Esophagus squamous epithelium (tissue), 5 donors: ENCODE results near the gene KCNK5. TPM values are rescaled to one million over a fixed set of nuclear protein-coding genes. Genes with fewer than 3 reads are reported as not detected.

Source experiments
- DNase-seq: peaks from one replicate; lab custom pipeline; 2025; lab: John Stamatoyannopoulos, UW
- H3K27ac ChIP-seq, 4 donors: fragments of 200-600 bp; sonication (generic); one replicate each; pipeline ENCODE4 v1.5.1; 2016 to 2019; ENCODE audit warnings: mild to moderate bottlenecking in 1 of 4
- H3K27me3 ChIP-seq, 4 donors: fragments of 200-600 bp; sonication (generic); 1 replicate in 3 of 4; 2 replicates in 1 of 4; pipeline versions ENCODE4 v1.5.1 to v1.6.0; 2017 to 2021; ENCODE audit warnings: antibody characterized with exemption in 1 of 4
- H3K36me3 ChIP-seq, 3 donors: fragments of 200-600 bp; sonication (generic); one replicate each; pipeline ENCODE4 v1.5.1; 2016 to 2019
- H3K4me1 ChIP-seq, 3 donors: fragments of 200-600 bp; sonication (generic); one replicate each; pipeline ENCODE4 v1.5.1; 2017 to 2019
- H3K4me3 ChIP-seq, 4 donors: fragments of 200-600 bp; sonication (generic); 1 replicate in 3 of 4; 2 replicates in 1 of 4; pipeline ENCODE4 v1.5.1; 2016 to 2019; ENCODE audit warnings: mild to moderate bottlenecking in 2 of 4, moderate library complexity in 1 of 4
- H3K9me3 ChIP-seq, 3 donors: fragments of 200-600 bp; sonication (generic); one replicate each; pipeline ENCODE4 v1.5.1; 2016 to 2019
- CTCF ChIP-seq, 6 experiments: fragments of 450-650 bp in 4 of 6; fragments of 200-600 bp in 2 of 6; sonication (generic) in 2 of 6; IDR thresholded peaks; one replicate each; pipeline ENCODE4 v1.5.1; 2016 to 2019; ENCODE audit warnings: antibody characterized with exemption in 6 of 6, mild to moderate bottlenecking in 4 of 6, moderate library complexity in 4 of 6
- POLR2A ChIP-seq, 4 donors: fragments of 450-650 bp; IDR thresholded peaks; one replicate each; pipeline ENCODE4 v1.6.1; 2017; ENCODE audit warnings: antibody characterized with exemption in 4 of 4, mild to moderate bottlenecking in 4 of 4, moderate library complexity in 3 of 4
- WGBS, 2 donors: methylation state at CpG; one replicate each; pipeline ENCODE4 v1.1.5; 2018; 5-methylcytosine and 5-hydroxymethylcytosine counted together
- intact Hi-C: fragments of 100-400 bp; cut with DNase I; formaldehyde crosslinking; loops from one replicate; pipeline ENCODE4 v1.15.0; 2022
- total RNA-seq, 4 donors: library from RNA; depleted of rRNA; stranded (reverse); fragments of >200 nt; gene quantifications; one replicate each; pipeline ENCODE4 v1.1.0, GENCODE V29; 2016
- donor health status: DM: yes; HTN: yes; CAD: no.

The KCNK5 gene
- total RNA-seq, 4 donors from 2014 or later: 6.1 to 11.0 (median 8.7) TPM

GRCh38 chr6:39231521-39232243 is 2.4 kb upstream of the KCNK5 start:
- Histone ChIP-seq H3K9me3 (no peaks in the 10 kb centered on the region), H3K4me3 (no peak overlapping the region), H3K27ac (no peak overlapping the region), H3K4me1 (peaks cover 0 to 33% (median 14%) of the 10 kb centered on the region in 3 donors), H3K27me3 (peaks cover 0 to 28% (median 0%) of the 10 kb centered on the region in 4 donors), H3K36me3 (no peaks in the 10 kb centered on the region)
- 75 to 84% methylated on average over 7 of the region's 7 CpGs for WGBS, 2 donors
- no peak for TF ChIP-seq POLR2A (IDR thresholded peaks at IDR 0.05)
- TF ChIP-seq CTCF (IDR thresholded peaks at IDR 0.05): no peak
- intact Hi-C loops: no loop called here
- no peak for DNase-seq

GRCh38 chr6:39230654-39231035 is 1.4 kb upstream of the KCNK5 start:
- 65 to 90% methylated on average over 3 of the region's 3 CpGs for WGBS, 2 donors
- no peak overlapping the region for H3K4me3 ChIP-seq
- peaks cover 0 to 44% (median 14%) of the 10 kb centered on the region in 3 donors for H3K4me1 ChIP-seq
- H3K27ac ChIP-seq: no peak overlapping the region
- H3K36me3 ChIP-seq: no peaks in the 10 kb centered on the region
- H3K9me3 ChIP-seq: no peaks in the 10 kb centered on the region
- TF ChIP-seq POLR2A (IDR thresholded peaks at IDR 0.05): no peak
- TF ChIP-seq CTCF (IDR thresholded peaks at IDR 0.05): no peak
- peaks cover 0 to 38% (median 0%) of the 10 kb centered on the region in 4 donors for H3K27me3 ChIP-seq
- no peak for DNase-seq
- intact Hi-C loops: no loop called here

- Histone ChIP-seq H3K36me3 (no peaks in the 10 kb centered on the region), H3K4me1 (peaks cover 0 to 66% (median 14%) of the 10 kb centered on the region in 3 donors), H3K27ac (peak overlapping the region; percentile 68 to 80 (median 74)), H3K27me3 (peaks cover 0 to 44% (median 0%) of the 10 kb centered on the region in 4 donors), H3K9me3 (no peaks in the 10 kb centered on the region), H3K4me3 (peak overlapping the region; percentile 51 to 79 (median 60))
- intact Hi-C loops: no loop called here
- 23 to 24% methylated on average over 11 to 12 of the region's 41 CpGs for WGBS, 2 donors
- DNase-seq: no peak
- TF ChIP-seq POLR2A (IDR thresholded peaks at IDR 0.05) (no peak), CTCF (IDR thresholded peaks at IDR 0.05) (no peak)
These were observed 934 bp downstream of the KCNK5 start for GRCh38 chr6:39228111-39228971.

- Histone ChIP-seq H3K27ac (peak overlapping the region; percentile 18 to 80 (median 51)), H3K9me3 (no peaks in the 10 kb centered on the region), H3K27me3 (peaks cover 0 to 44% (median 0%) of the 10 kb centered on the region in 4 donors), H3K36me3 (no peaks in the 10 kb centered on the region), H3K4me1 (peaks cover 0 to 68% (median 14%) of the 10 kb centered on the region in 3 donors), H3K4me3 (peak overlapping the region; percentile 51 to 79 (median 60))
- no peak for DNase-seq
- intact Hi-C loops: no loop called here
- TF ChIP-seq POLR2A (IDR thresholded peaks at IDR 0.05) (no peak), CTCF (IDR thresholded peaks at IDR 0.05) (no peak)
- WGBS, 2 donors: 64 to 70% methylated on average over 9 of the region's 9 CpGs
These were observed 1.8 kb downstream of the KCNK5 start for GRCh38 chr6:39227476-39227875.
